Measurements from ENCODE around the gene NUSAP1.
"Not testable (repeated sequence)": the region's sequence is repeated elsewhere in the genome, so short reads cannot be mapped to it uniquely, and the experiment has no call there.

NUSAP1 gene

GRCh38 chr15:41332194-41333025 is at the start of gene NUSAP1, which contains the start of gene OIP5:
NUSAP1 (plus strand) TSS chr15:41332881; CDS start chr15:41332958, 77 bp downstream.
OIP5 (minus strand) TSS chr15:41332591; CDS start chr15:41332561, 30 bp downstream.
- DNase-seq, result peak; percentile 99

- not testable (repeated sequence) for DNase-seq
Observed at GRCh38 chr15:41282980-41283652, 49.6 kb upstream of the NUSAP1 start.

DNA sequence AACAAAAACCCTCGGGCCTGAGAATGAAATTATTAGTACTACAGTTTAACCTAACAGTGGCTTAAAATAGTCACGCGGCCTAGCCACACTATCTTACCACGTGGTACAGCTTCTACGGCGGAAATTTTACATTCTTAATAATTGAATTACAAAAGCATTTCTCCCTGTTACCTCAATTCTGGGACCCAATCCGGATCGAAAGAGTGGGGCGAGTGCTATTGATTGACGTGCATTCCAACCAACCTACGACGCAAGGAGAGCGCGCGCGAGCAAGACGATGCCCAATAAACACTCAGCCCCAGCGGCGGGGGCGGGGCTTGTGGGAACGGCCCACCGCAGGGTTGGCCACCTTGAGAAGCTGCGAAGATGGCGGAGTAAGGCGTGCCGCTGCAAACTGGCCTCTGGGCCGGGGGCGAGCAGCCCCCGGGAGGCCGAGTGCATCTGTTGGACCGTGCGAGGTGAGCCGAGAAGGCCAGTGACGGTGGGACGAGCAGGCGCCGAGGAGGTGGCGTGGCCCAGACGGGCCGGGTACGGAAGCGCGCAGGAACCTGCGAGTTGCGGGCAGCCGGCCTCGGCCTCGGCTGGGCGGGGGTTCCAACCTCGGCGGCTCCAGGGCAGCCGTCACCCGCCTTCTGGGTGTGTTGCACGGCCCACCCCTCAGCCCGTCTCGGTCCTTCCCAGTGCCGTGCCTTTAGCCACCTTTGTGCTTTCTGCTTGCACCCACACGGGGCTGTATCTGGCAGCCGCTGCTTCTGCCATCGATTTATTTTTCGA is 48.8 kb upstream of the NUSAP1 start:
- peak; percentile 98 to 99 for DNase-seq

DNA sequence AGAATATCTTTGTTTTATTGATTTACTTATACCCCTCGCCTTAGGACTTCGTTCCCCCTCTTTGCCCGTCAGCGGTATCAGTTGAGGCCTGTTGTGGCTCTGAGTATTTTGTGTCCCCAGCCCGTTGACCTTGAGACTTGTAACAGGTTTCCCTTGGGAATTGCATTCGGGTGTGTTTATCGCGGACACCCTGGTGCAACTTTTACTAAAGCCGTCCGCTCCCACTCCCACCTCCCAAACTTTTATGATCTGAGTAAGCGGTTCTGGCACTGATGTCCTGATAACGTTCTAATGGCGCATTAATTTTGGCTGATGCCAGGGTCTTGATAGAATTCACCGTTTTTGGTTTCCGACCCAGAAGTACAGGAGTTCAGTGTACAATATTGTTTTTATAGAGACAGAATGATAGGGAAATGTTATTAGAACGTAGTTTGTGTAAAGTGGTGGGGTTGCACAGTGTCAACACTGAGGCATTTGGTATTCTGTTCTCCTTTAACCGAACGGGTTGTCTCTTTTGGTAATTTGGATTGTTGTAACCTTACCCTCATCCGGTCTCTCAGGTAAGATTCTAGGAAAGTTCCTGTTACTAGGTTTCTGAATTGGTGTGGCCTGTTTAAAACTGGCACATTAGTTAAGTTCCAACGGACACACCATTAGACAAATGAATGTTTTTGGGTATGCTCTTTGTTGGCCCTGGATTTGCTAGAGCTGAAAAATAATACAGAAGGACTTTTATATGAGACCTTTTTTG is 48.1 kb upstream of the NUSAP1 start:
- peak in 1 of 2 donors; percentile 56 for DNase-seq

DNA sequence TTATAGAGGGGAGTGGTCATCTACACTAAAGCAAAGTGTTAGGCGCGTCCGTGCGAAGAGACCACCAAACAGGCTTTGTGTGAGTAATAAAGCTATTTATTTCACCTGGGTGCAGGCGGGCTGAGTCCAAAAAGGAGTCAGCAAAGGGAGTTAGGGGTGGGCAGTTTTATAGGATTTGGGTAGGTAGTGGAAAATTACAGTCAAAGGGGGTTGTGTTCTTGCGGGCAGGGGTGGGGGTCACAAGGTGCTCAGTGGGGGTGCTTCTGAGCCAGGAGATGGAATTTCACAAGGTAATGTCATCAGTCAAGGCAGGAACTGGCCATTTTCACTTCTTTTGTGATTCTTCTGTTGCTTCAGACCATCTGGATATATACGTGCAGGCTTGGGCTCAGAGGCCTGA is 47.4 kb upstream of the NUSAP1 start:
- no peak for DNase-seq

DNA sequence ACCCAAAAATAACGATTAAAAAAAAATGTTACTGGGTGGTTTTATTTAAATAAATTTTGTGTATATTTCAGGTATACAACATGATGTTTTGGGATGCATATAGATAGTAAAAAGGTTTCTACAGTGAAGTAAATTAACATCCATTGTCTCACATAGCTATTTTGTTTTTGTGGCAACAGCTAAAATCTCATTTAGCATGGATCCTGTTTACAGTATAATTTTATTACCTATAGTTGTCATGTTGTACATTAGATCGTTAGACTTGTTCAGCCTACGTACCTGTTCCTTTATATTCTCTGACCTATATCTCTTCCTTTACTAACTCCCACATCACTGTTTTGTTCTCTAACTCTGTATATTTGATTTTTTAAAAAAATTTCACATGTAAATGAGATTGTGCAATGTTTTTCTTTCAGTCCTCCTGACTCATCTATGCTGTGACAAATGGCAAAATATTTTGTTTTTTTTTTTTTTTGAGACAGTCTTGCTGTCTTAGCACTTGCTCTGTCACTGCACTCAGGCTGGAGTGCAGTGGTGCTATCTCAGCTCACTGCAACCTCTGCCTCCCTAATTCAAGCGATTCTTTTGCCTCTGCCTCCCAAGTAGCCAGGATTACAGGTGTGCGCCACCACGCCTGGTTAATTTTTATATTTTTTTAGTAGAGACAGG is 45.9 kb upstream of the NUSAP1 start:
- DNase-seq, result no peak

DNA sequence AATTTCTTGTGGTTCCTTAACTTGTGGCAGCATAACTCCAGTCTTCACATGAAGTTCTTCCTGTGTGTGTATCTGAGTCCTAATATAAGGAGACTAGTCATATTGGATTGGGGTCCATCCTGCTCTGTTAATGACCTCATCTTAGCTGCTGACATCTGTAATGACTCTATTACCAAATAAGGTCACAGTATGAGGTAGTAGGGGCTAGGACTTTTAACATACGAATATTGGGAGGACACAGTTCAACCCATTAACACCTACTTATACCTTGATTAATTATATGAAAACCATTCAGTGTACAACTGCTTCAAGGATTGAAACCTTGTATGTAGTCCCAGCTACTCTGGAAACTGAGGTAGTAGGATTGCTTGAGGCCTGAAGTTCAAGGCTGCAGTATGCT is 44.2 kb upstream of the NUSAP1 start:
- DNase-seq, result no peak

DNA sequence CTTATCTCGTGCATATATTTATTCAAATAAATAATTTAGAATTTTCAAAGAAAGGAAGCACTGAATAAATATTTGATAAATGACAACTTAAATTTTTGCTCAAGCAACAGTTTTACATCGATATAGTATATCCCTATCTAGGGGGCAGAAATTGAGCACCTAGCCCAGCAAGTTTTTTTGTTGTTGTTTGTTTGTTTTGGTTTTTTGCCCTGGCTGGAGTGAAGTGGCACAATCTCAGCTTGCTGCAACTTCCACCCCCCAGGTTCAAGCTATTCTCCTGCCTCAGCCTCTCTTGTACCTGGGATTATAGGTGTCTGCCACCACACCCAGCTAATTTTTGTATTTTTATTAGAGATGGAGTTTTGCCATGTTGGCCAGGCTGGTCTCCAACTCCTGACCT is 42.7 kb upstream of the NUSAP1 start:
- DNase-seq, result no peak

- peak in 1 of 2 donors; percentile 58 for DNase-seq
Observed at GRCh38 chr15:41291065-41291631, 41.5 kb upstream of the NUSAP1 start.

- no peak for DNase-seq
Observed at GRCh38 chr15:41292521-41292920, 40.2 kb upstream of the NUSAP1 start.

DNA sequence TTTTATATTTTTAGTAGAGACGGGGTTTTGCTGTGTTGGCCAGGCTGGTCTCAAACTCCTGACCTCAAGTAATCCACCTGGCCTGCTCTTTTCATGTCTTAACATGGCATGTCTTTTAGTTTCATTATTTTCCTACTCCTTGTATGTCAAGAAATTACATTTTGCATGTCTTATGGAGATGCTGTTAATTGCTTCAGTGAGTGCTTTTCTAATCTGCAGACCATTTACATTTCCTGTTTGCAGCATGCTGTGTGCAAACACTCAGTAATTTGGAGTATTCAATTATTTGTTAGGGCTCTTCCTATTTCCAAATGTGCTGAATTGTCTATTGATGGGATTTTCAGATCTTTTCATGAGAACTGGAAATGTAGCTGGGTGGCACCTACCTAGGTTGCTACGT is 31.5 kb upstream of the NUSAP1 start:
- DNase-seq, result not testable (repeated sequence)

GRCh38 chr15:41301587-41301986 is 31.1 kb upstream of the NUSAP1 start:
- no peak for DNase-seq

GRCh38 chr15:41304149-41304770 is 28.4 kb upstream of the NUSAP1 start:
- DNase-seq, result no peak

DNA sequence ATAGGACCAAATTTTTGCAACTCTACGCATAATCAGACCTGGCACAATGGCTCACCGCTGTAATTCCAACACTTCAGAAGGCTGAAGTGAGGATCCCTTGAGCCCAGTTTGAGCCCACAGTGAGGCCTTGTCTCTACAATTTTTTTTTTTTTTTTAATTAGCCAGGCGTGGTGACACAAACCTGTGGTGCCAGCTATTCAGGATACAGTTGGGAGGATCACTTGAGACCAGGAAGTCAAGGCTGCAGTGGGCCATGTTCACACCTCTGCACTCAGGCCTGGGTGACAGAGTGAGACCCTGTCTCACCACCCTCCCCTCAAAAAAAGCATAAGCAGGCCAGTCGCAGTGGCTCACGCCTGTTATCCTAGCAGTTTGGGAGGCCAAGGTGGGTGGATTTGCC is 25.0 kb upstream of the NUSAP1 start:
- no peak for DNase-seq

DNA sequence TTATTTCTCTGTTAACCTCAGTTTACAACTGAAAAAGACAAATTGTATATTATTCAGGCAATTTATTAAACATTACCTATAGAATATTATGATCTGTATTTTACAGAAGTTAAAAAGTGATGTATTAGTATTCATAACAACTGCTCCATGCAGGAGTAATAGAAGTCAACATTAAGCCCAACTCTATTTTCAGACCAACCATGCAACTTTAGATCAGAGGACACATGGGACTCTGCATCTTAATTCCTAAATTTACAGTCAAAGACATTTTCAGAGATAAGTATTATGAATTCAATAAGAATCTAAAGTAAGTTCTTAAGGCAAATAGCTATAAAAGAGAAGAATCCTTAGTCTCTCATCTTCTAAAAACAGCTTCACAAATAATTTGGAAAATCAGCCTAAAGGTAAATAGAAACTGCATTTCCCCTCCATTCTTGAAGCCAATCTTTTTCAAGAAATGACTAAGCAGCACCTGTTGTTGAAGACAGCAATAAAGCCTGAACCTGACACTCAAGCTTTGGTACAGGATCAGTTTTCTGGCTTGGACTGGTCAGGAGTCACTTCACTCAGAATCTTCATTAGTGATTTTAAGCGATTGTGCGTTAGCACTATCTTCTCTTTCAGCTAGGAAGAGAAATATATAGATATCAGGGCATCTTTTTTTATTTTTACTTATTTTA is 23.3 kb upstream of the NUSAP1 start:
- no peak for DNase-seq

DNA sequence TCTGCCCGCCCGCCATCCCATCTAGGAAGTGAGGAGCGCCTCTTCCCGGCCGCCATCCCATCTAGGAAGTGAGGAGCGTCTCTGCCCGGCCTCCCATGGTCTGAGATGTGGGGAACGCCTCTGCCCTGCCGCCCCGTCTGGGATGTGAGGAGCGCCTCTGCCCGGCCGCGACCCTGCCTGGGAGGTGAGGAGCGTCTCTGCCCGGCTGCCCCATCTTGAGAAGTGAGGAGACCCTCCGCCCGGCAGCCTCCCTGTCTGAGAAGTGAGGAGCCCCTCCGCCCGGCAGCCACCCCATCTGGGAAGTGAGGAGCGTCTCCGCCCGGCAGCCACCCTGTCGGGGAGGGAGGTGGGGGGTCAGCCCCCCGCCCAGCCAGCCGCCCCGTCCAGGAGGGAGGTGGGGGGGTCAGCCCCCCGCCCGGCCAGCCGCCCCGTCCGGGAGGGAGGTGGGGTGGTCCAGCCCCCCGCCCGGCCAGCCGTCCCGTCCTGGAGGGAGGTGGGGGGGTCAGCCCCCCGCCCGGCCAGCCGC is 11.8 kb upstream of the NUSAP1 start:
- not testable (repeated sequence) for DNase-seq

DNA sequence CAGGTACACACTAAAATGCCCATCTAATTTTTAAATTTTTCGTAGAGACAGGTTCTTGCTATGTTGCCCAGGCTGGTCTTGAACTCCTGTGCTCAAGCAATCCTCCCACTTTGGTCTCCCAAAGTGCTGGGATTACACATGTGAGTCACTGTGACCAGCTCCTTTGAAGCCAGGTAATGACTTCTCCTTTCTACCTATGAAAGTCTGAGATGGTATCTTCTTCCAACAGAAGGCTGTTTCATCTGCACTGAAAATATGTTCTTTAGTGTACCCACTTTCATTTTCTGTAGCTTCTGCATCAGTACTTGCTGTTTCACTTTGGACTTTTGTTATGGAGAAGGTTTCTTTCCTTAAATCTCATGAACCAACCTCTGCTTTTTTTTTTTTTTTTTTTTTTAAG is 9.1 kb upstream of the NUSAP1 start:
- DNase-seq, result no peak

- no peak for DNase-seq
Observed at GRCh38 chr15:41331281-41331680, 1.4 kb upstream of the NUSAP1 start.

DNA sequence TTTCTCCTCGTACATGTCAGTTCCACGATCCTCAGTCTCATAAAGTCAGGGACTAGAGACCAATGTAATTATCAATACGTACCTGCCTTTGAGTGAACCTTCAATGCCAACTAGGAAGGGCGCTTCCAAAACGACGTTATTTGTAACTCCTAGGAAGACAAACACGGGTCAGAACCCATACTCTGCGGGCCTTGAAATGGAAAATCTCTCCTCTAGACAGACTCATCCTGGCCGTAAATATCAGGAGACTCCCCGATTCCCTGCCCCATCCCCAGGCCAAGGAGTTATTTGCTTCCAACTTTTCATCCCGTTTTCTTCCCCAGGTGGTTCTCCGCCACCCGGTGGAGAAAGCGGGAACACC is 868 bp upstream of the NUSAP1 start:
- DNase-seq, result no peak

GRCh38 chr15:41333026-41333562 is 413 bp downstream of the NUSAP1 start:
- DNase-seq, result peak in 1 of 2 donors; percentile 52

Measured in CD4-positive, alpha-beta T cell treated with Interferon alpha-2 for 1 hour (primary cell).